HG03175 (cell line): ENCODE measurements around the gene SNUPN.

Experiments used
- ATAC-seq: cut with Tn5 transposase; IDR thresholded peaks from one replicate; pipeline ENCODE4 v1.9.1; 2021; ENCODE audit warnings: mild to moderate bottlenecking, moderate library complexity; ENCODE audit not compliant: unreplicated experiment

SNUPN gene

GRCh38 chr15:75625542-75626347 is at the start of gene SNUPN:
Gene SNUPN (minus strand): TSS chr15:75625725. CDS start chr15:75621051, 4,674 bp downstream.
- peak; percentile 85 for ATAC-seq

GRCh38 chr15:75674366-75674765 is 48.8 kb upstream of the SNUPN start:
- no peak for ATAC-seq

GRCh38 chr15:75673426-75674235 is 48.1 kb upstream of the SNUPN start:
- no peak for ATAC-seq

- no peak for ATAC-seq
Measured at GRCh38 chr15:75672646-75673425, 47.3 kb upstream of the SNUPN start.

GRCh38 chr15:75671730-75672602 is 46.4 kb upstream of the SNUPN start:
- no peak for ATAC-seq

- ATAC-seq: no peak
Measured at GRCh38 chr15:75669879-75670212, 44.3 kb upstream of the SNUPN start.

- no peak for ATAC-seq
Measured at GRCh38 chr15:75669191-75669878, 43.8 kb upstream of the SNUPN start.

GRCh38 chr15:75666823-75667501 is 41.4 kb upstream of the SNUPN start:
- no peak for ATAC-seq

- ATAC-seq: no peak
Measured at GRCh38 chr15:75663931-75664421, 38.5 kb upstream of the SNUPN start.

GRCh38 chr15:75662823-75663519 is 37.4 kb upstream of the SNUPN start:
- ATAC-seq: no peak

GRCh38 chr15:75661756-75662140 is 36.2 kb upstream of the SNUPN start:
- no peak for ATAC-seq

GRCh38 chr15:75661100-75661755 is 35.7 kb upstream of the SNUPN start:
- ATAC-seq: no peak

- ATAC-seq: no peak
Measured at GRCh38 chr15:75659928-75660645, 34.6 kb upstream of the SNUPN start.

GRCh38 chr15:75659141-75659771 is 33.7 kb upstream of the SNUPN start:
- ATAC-seq: no peak

GRCh38 chr15:75656813-75657212 is 31.3 kb upstream of the SNUPN start:
- no peak for ATAC-seq

- no peak for ATAC-seq
Measured at GRCh38 chr15:75656331-75656730, 30.8 kb upstream of the SNUPN start.

- ATAC-seq: no peak
Measured at GRCh38 chr15:75655931-75656330, 30.4 kb upstream of the SNUPN start.
